ENCODE data around the gene FADS2. TPM values are rescaled to one million over a fixed set of nuclear protein-coding genes. Genes with fewer than 3 reads are reported as not detected.

Gene FADS2
- total and polyA plus RNA-seq, 9 of the 15 experiments (the other 6 are each of a cell fraction or from before 2014, with no cell fraction given) = 2.9 to 42.8 (median 16.2) TPM

GRCh38 chr11:61871158-61871597 is 43.1 kb downstream of the FADS2 start (continued):
- no peak for TF ChIP-seq ZNF384 (IDR thresholded peaks at IDR 0.05; ENCODE audit: low read depth, low read length)
- no peak for TF ChIP-seq PHB (CRISPR knock-in tag; IDR thresholded peaks at IDR 0.05)
- TF ChIP-seq ZSCAN32 (CRISPR knock-in tag; IDR thresholded peaks at IDR 0.05) = no peak
- no peak for TF ChIP-seq CTCFL (IDR thresholded peaks at IDR 0.05; ENCODE audit: borderline replicate concordance, insufficient read depth, low read depth, low read length, poor library complexity, severe bottlenecking)
- no peak for TF ChIP-seq ELK1 (CRISPR knock-in tag; IDR thresholded peaks at IDR 0.05)
- no peak for TF ChIP-seq TCF7 (IDR thresholded peaks at IDR 0.05; ENCODE audit: borderline replicate concordance)
- no peak for TF ChIP-seq ZBTB34 (CRISPR knock-in tag; IDR thresholded peaks at IDR 0.05)
- TF ChIP-seq ATF2 (CRISPR knock-in tag; IDR thresholded peaks at IDR 0.05) = no peak
- peak; percentile 92 for TF ChIP-seq CTBP1 (IDR thresholded peaks at IDR 0.05; ENCODE audit: borderline replicate concordance)
- TF ChIP-seq HMG20A (CRISPR knock-in tag; conservative IDR thresholded peaks at IDR 0.05) = no peak
- no peak for TF ChIP-seq ZBTB2 (IDR thresholded peaks at IDR 0.05)
- TF ChIP-seq MAFG (tag; conservative IDR thresholded peaks at IDR 0.05) = no peak
- TF ChIP-seq SMARCA4 (IDR thresholded peaks at IDR 0.05) = no peak
- TF ChIP-seq TAF7 (tag; IDR thresholded peaks at IDR 0.05) = no peak
- no peak for TF ChIP-seq MXD1 (CRISPR knock-in tag; IDR thresholded peaks at IDR 0.05; ENCODE audit: borderline replicate concordance, poor library complexity, severe bottlenecking)
- no peak for TF ChIP-seq NR2C2 (CRISPR knock-in tag; IDR thresholded peaks at IDR 0.05)
- TF ChIP-seq NR2C2 (tag; IDR thresholded peaks at IDR 0.05) = no peak
- no peak for TF ChIP-seq RFX1 (IDR thresholded peaks at IDR 0.05)
- TF ChIP-seq YY1 (IDR thresholded peaks at IDR 0.05; ENCODE audit: borderline replicate concordance in 1 of 3, control insufficient read depth in 1 of 3, extremely low read depth in 1 of 3, insufficient read depth in 3 of 3, insufficient read length in 1 of 3, insufficient replicate concordance in 2 of 3, low read depth in 1 of 3, low read length in 2 of 3) = no peak
- TF ChIP-seq EHMT2 (IDR thresholded peaks at IDR 0.05) = no peak
- no peak for TF ChIP-seq RHOXF2B (CRISPR knock-in tag; conservative IDR thresholded peaks at IDR 0.05)
- TF ChIP-seq SP1 (CRISPR knock-in tag; IDR thresholded peaks at IDR 0.05) = peak; percentile 72; the same call in 1 of the 2 replicates
